Transverse colon (tissue), 4 donors: ENCODE measurements around the gene MED12L. TPM values are rescaled to one million over a fixed set of nuclear protein-coding genes. Genes with fewer than 3 reads are reported as not detected.

Experiments
- DNase-seq: peaks from one replicate; pipeline ENCODE4 v3.0.0-alpha.2; 2019
- H3K27ac ChIP-seq, 4 donors: fragments of 200-600 bp; sonication (generic); 2 replicates each; pipeline ENCODE4 v1.5.1; 2016 to 2018; ENCODE audit warnings: inconsistent platforms in 4 of 4
- H3K27me3 ChIP-seq: fragments of 200-600 bp; sonication (generic); 2 replicates; pipeline ENCODE4 v1.5.1; 2017; ENCODE audit warnings: inconsistent platforms
- H3K36me3 ChIP-seq, 4 donors: fragments of 200-600 bp; sonication (generic); 2 replicates each; pipeline ENCODE4 v1.5.1; 2017 to 2019; ENCODE audit warnings: inconsistent platforms in 4 of 4
- H3K4me1 ChIP-seq, 4 donors: fragments of 200-600 bp; sonication (generic); 2 replicates each; pipeline ENCODE4 v1.5.1; 2017 to 2020; ENCODE audit warnings: inconsistent platforms in 4 of 4
- H3K4me3 ChIP-seq, 4 donors: fragments of 200-600 bp; sonication (generic); 1 replicate in 1 of 4; 2 replicates in 3 of 4; pipeline versions ENCODE4 v1.5.1 to v1.6.1; 2017 to 2019; ENCODE audit warnings: inconsistent platforms in 4 of 4
- H3K9me3 ChIP-seq, 2 donors: fragments of 200-600 bp; sonication (generic); 2 replicates each; pipeline ENCODE4 v1.5.1; 2017 to 2019; ENCODE audit warnings: inconsistent platforms in 2 of 2
- EP300 ChIP-seq: sonication (generic); formaldehyde crosslinking; IDR thresholded peaks from one replicate; pipeline ENCODE4 v1.6.1; 2017; ENCODE audit warnings: antibody characterized with exemption, low read depth
- POLR2A ChIP-seq: fragments of 450-650 bp; IDR thresholded peaks from one replicate; pipeline ENCODE4 v1.6.1; 2016; ENCODE audit warnings: antibody characterized with exemption, mild to moderate bottlenecking, moderate library complexity
- POLR2AphosphoS5 ChIP-seq, 3 donors: sonication (generic); formaldehyde crosslinking; IDR thresholded peaks; one replicate each; pipeline ENCODE4 v1.6.1; 2016; ENCODE audit warnings: antibody characterized with exemption in 3 of 3
- WGBS, 2 donors: methylation state at CpG; one replicate each; pipeline ENCODE4 v1.1.5; 2018; ENCODE audit warnings: low coverage in 1 of 2; 5-methylcytosine and 5-hydroxymethylcytosine counted together
- in situ Hi-C, 4 donors: fragments of 200-750 bp; cut with MboI; loops; one replicate each; pipeline versions ENCODE4 v1.15.0 to v1.15.1; 2017; ENCODE audit warnings: low sequenced_read_pairs in 3 of 4, low pct_ligation_motif_present in 1 of 4, low pct_unique_long_range_greater_than_20kb in 1 of 4
- intact Hi-C: fragments of 100-400 bp; cut with DNase I; formaldehyde crosslinking; loops from one replicate; pipeline ENCODE4 v1.15.1; 2023; ENCODE audit warnings: low total_unique reads
- total RNA-seq, 4 donors: library from RNA; depleted of rRNA; stranded (reverse); fragments of >200 nt; gene quantifications; one replicate each; pipeline ENCODE4 v1.1.0, GENCODE V29; 2016
- TF ChIP-seq, protein P1 (sequence below), 5 experiments: fragments of 200-600 bp in 3 of 5; fragments of 450-650 bp in 2 of 5; sonication (generic) in 3 of 5; IDR thresholded peaks; 1 replicate in 2 of 5; 2 replicates in 3 of 5; pipeline ENCODE4 v1.5.1; 2016 to 2017; ENCODE audit warnings: antibody characterized with exemption in 5 of 5, inconsistent platforms in 3 of 5, mild to moderate bottlenecking in 2 of 5, moderate library complexity in 1 of 5

MED12L gene
- total RNA-seq, 4 donors from 2014 or later, result under 0.01 to 8.6 (median 0.64) TPM

GRCh38 chr3:151267066-151267465, 181.6 kb downstream of the MED12L start:
- TF ChIP-seq POLR2AphosphoS5 (IDR thresholded peaks at IDR 0.05), result no peak
- Histone ChIP-seq H3K36me3 (no peaks in the 10 kb centered on the region), H3K9me3 (no peaks in the 10 kb centered on the region), H3K4me1 (peaks cover 0 to 41% (median 6%) of the 10 kb centered on the region in 4 donors), H3K4me3 (no peak overlapping the region), H3K27me3 (no peaks in the 10 kb centered on the region), H3K27ac (peak overlapping the region; percentile 58 to 82 (median 76))
- in situ Hi-C loops, result no loop called here
- intact Hi-C loops, result no loop called here
- no peak for DNase-seq
- 79% methylated on average over 1 of the region's 1 CpG; no CpG with 5 or more reads in 1 of the 2 donors for WGBS, 2 donors

- in situ Hi-C loops, result no loop called here
- Histone ChIP-seq H3K9me3 (no peaks in the 10 kb centered on the region), H3K27me3 (no peaks in the 10 kb centered on the region), H3K4me1 (peaks cover 0 to 41% (median 6%) of the 10 kb centered on the region in 4 donors), H3K4me3 (no peak overlapping the region), H3K27ac (peak overlapping the region; percentile 58 to 82 (median 76)), H3K36me3 (no peaks in the 10 kb centered on the region)
- WGBS, 2 donors, result 69 to 82% methylated on average over 4 to 11 of the region's 11 CpGs
- no peak for TF ChIP-seq EP300
- intact Hi-C loops, result no loop called here
- peak; percentile 23 for DNase-seq
These were observed 183.1 kb downstream of the MED12L start for GRCh38 chr3:151268267-151269235.

DNA sequence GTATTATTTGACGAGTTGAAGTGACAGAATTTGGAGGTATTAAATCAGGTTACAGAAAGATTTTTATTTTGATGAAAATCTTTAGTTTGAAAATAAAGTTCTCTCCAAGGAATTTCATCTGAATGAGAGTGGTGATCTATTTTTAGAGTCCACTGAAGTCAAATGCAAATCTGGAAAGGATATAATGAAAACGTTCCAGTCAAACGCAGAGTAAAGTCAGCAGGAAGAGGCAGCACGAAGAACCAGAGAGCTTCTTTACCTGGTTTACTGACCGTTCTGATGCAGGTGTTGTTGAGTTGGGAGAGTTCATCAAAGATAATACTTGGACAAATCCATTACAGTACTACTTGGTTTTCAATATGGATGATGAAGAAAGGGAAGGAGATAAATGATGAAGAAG, 184.2 kb downstream of the MED12L start:
- Histone ChIP-seq H3K4me3 (no peak overlapping the region), H3K27me3 (no peaks in the 10 kb centered on the region), H3K27ac (peak overlapping the region in 3 of 4 donors; percentile 75 to 82 (median 77)), H3K4me1 (peaks cover 0 to 39% (median 6%) of the 10 kb centered on the region in 4 donors), H3K9me3 (no peaks in the 10 kb centered on the region), H3K36me3 (no peaks in the 10 kb centered on the region)
- no peak for DNase-seq
- TF ChIP-seq POLR2A (no peak), POLR2AphosphoS5 (IDR thresholded peaks at IDR 0.05) (no peak), EP300 (no peak)
- TF ChIP-seq, protein P1, sequence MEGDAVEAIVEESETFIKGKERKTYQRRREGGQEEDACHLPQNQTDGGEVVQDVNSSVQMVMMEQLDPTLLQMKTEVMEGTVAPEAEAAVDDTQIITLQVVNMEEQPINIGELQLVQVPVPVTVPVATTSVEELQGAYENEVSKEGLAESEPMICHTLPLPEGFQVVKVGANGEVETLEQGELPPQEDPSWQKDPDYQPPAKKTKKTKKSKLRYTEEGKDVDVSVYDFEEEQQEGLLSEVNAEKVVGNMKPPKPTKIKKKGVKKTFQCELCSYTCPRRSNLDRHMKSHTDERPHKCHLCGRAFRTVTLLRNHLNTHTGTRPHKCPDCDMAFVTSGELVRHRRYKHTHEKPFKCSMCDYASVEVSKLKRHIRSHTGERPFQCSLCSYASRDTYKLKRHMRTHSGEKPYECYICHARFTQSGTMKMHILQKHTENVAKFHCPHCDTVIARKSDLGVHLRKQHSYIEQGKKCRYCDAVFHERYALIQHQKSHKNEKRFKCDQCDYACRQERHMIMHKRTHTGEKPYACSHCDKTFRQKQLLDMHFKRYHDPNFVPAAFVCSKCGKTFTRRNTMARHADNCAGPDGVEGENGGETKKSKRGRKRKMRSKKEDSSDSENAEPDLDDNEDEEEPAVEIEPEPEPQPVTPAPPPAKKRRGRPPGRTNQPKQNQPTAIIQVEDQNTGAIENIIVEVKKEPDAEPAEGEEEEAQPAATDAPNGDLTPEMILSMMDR (IDR thresholded peaks at IDR 0.05), result no peak
- in situ Hi-C loops (no loop called here), intact Hi-C loops (no loop called here)
- 62 to 73% methylated on average over 5 of the region's 5 CpGs for WGBS, 2 donors

DNA sequence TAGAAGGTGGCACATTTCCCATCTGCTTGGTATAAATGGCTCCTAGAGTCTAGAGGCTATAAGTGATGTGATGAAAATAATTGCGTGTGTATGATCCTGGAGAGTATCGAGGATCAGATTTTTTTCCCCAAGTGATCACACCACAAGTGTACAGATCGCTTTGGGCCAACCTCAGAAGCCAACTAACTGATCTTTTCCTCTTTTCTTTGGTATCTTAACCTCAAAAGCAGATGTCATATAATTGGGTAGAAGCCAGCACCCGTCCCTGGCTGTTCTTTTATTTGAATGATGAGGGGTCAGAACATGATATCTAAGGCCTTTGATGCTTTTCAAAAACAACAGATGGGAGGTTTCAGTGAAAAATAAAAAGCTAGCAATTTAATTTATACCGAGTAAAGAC, 189.6 kb downstream of the MED12L start:
- no peaks in the 10 kb centered on the region for H3K27me3 ChIP-seq
- peaks cover 0 to 11% (median 0%) of the 10 kb centered on the region in 4 donors for H3K4me1 ChIP-seq
- 64 to 74% methylated on average over 5 of the region's 5 CpGs for WGBS, 2 donors
- no peaks in the 10 kb centered on the region for H3K9me3 ChIP-seq
- peak overlapping the region in 1 of 4 donors; percentile 19 for H3K27ac ChIP-seq
- intact Hi-C loops (no loop called here), in situ Hi-C loops (loop anchor here in 3 of 4 donors (5.0 to 25.0 kb wide), 3 partner anchors 48 to 513 kb away; partner anchors contain the start of gene SIAH2 (in 1 of the 3))
- no peak for DNase-seq
- no peaks in the 10 kb centered on the region for H3K36me3 ChIP-seq
- H3K4me3 ChIP-seq, result no peak overlapping the region
- TF ChIP-seq POLR2A, result no peak
- TF ChIP-seq, protein P1 (IDR thresholded peaks at IDR 0.05), result no peak
- TF ChIP-seq POLR2AphosphoS5 (IDR thresholded peaks at IDR 0.05), result no peak
- TF ChIP-seq EP300, result no peak

GRCh38 chr3:151276038-151276686, 190.7 kb downstream of the MED12L start:
- peak overlapping the region in 3 of 4 donors; percentile 2 to 60 (median 59) for H3K27ac ChIP-seq
- H3K27me3 ChIP-seq, result no peaks in the 10 kb centered on the region
- in situ Hi-C loops (loop anchor here in 3 of 4 donors (5.0 to 25.0 kb wide), 3 partner anchors 49 to 514 kb away; partner anchors contain the start of gene SIAH2 (in 1 of the 3)), intact Hi-C loops (no loop called here)
- H3K4me3 ChIP-seq, result peak overlapping the region in 1 of 4 donors; percentile 19
- H3K4me1 ChIP-seq, result peaks cover 0 to 7% (median 0%) of the 10 kb centered on the region in 4 donors
- H3K36me3 ChIP-seq, result no peaks in the 10 kb centered on the region
- WGBS, 2 donors, result 60 to 80% methylated on average over 1 to 2 of the region's 2 CpGs
- H3K9me3 ChIP-seq, result no peaks in the 10 kb centered on the region
- TF ChIP-seq EP300 (no peak), POLR2A (no peak), POLR2AphosphoS5 (IDR thresholded peaks at IDR 0.05) (no peak)
- TF ChIP-seq, protein P1 (IDR thresholded peaks at IDR 0.05), result no peak
- DNase-seq, result no peak
